Measurements from ENCODE around the gene NOL9.

GRCh38 chr1:6490181-6491080, 63.9 kb downstream of the NOL9 start:
- peak in 1 of 2 donors; percentile 42 for TF ChIP-seq POLR2A (IDR thresholded peaks at IDR 0.05)
- TF ChIP-seq CTCF (IDR thresholded peaks at IDR 0.05): peak in 1 of 6 experiments; percentile 12
